Superior temporal gyrus (tissue), 1 donor: ENCODE results near the gene MPZL3.
"Not testable (repeated sequence)": the region's sequence is repeated elsewhere in the genome, so short reads cannot be mapped to it uniquely, and the experiment has no call there.

Experiments used
- DNase-seq: peaks from one replicate; pipeline ENCODE4 v3.0.0-alpha.2; 2016; ENCODE audit errors: extremely low spot score

MPZL3 gene

GRCh38 chr11:118184784-118185579, 67.2 kb downstream of the MPZL3 start:
- DNase-seq: no peak

GRCh38 chr11:118183691-118184090, 68.5 kb downstream of the MPZL3 start:
- not testable (repeated sequence) for DNase-seq

GRCh38 chr11:118180300-118180703, 71.9 kb downstream of the MPZL3 start:
- DNase-seq: peak; percentile 96

- DNase-seq: no peak
Observed at GRCh38 chr11:118176778-118177134, 75.4 kb downstream of the MPZL3 start.
